Measurements from ENCODE around the gene PNKP. TPM values are rescaled to one million over a fixed set of nuclear protein-coding genes. Genes with fewer than 3 reads are reported as not detected.

PNKP gene
- total RNA-seq, 1 experiment from 2014 or later, result 141 TPM

DNA sequence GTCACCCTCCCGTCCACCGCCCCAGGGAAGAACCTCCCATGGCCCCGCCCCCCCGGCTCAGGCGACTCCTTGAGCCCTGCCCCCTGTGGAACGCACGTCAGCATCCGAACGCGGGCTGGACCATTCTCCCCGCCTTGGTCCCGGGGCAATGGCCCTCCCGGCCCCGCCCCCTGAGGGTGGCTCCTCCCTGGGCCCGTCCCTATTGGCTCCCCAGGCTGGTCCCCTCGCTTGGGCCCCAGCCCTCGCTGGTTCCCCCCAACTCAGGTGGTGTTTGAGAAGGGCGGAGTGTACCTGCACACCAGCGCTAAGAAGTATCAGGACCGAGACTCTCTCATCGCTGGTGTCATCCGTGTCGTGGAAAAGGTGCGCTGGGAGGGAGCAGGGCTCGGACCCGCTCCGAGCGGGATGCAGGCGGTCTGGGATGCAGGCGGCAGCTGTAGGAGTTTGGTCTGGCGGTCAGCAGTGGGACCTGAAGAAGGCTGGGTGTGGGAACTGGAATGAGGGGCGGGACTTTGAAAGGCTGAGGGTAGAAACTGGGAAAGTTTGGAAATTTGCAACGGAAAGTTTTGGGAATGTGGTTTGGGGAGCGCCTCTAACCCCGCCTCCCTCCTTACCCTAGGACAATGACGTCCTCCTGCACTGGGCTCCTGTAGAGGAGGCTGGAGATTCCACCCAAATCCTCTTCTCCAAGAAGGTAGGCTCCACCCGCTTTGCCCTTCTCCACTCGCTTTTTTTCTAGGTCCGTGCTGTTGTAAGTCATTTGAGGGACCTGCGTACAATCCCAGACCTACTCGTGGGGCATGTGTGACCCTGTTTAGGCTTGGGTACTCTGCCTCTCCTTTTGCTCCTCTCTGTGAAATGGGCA lies 10.7 kb upstream of the PNKP start:
- Histone ChIP-seq H3K4me3 (ENCODE audit: low read length) (peak overlapping the region; percentile 93), H2AFZ (ENCODE audit: low read length) (peak overlapping the region; percentile 93), H3K9ac (ENCODE audit: low read length) (peak overlapping the region; percentile 98), H3K27ac (ENCODE audit: low read length) (peak overlapping the region; percentile 91), H3K36me3 (ENCODE audit: low read depth, low read length) (peaks cover 18% of the 10 kb centered on the region), H3K4me1 (ENCODE audit: insufficient read depth, low read length) (peaks cover 26% of the 10 kb centered on the region), H3K79me2 (ENCODE audit: low read length) (peaks cover 41% of the 10 kb centered on the region), H3K9me2 (replicated peaks; ENCODE audit: low read length) (no peaks in the 10 kb centered on the region), H4K20me1 (ENCODE audit: low read length) (no peaks in the 10 kb centered on the region), H3K27me3 (ENCODE audit: low read length) (no peaks in the 10 kb centered on the region), H3F3A (ENCODE audit: low read length, unreplicated experiment) (no peaks in the 10 kb centered on the region), H3K4me2 (ENCODE audit: low read length) (peak overlapping the region; percentile 98), H3K9me3 (ENCODE audit: low read length) (no peaks in the 10 kb centered on the region)
- intact Hi-C loops (cut with micrococcal nuclease), result loop anchor here (1.0 to 5.0 kb wide), 4 partner anchors 9 to 201 kb away; partner anchors contain the start of genes ATF5, NUP62 and PRMT1
- DNase-seq (peak; percentile 99), ATAC-seq (peak; percentile 82)
- no TSS peak for BruUV-seq (replicated peaks)
- CTCF ChIA-PET, result no interaction called here
- POLR2A ChIA-PET (ENCODE audit: unreplicated experiment), result no interaction called here
- TF ChIP-seq, protein P1, sequence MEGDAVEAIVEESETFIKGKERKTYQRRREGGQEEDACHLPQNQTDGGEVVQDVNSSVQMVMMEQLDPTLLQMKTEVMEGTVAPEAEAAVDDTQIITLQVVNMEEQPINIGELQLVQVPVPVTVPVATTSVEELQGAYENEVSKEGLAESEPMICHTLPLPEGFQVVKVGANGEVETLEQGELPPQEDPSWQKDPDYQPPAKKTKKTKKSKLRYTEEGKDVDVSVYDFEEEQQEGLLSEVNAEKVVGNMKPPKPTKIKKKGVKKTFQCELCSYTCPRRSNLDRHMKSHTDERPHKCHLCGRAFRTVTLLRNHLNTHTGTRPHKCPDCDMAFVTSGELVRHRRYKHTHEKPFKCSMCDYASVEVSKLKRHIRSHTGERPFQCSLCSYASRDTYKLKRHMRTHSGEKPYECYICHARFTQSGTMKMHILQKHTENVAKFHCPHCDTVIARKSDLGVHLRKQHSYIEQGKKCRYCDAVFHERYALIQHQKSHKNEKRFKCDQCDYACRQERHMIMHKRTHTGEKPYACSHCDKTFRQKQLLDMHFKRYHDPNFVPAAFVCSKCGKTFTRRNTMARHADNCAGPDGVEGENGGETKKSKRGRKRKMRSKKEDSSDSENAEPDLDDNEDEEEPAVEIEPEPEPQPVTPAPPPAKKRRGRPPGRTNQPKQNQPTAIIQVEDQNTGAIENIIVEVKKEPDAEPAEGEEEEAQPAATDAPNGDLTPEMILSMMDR (conservative IDR thresholded peaks at IDR 0.05; ENCODE audit: low read depth, low read length), result no peak
- TF ChIP-seq EZH2phosphoT487 (IDR thresholded peaks at IDR 0.05; ENCODE audit: borderline replicate concordance, low read length), result no peak
- TF ChIP-seq EZH2 (IDR thresholded peaks at IDR 0.05; ENCODE audit: low read length, unreplicated experiment), result no peak

DNA sequence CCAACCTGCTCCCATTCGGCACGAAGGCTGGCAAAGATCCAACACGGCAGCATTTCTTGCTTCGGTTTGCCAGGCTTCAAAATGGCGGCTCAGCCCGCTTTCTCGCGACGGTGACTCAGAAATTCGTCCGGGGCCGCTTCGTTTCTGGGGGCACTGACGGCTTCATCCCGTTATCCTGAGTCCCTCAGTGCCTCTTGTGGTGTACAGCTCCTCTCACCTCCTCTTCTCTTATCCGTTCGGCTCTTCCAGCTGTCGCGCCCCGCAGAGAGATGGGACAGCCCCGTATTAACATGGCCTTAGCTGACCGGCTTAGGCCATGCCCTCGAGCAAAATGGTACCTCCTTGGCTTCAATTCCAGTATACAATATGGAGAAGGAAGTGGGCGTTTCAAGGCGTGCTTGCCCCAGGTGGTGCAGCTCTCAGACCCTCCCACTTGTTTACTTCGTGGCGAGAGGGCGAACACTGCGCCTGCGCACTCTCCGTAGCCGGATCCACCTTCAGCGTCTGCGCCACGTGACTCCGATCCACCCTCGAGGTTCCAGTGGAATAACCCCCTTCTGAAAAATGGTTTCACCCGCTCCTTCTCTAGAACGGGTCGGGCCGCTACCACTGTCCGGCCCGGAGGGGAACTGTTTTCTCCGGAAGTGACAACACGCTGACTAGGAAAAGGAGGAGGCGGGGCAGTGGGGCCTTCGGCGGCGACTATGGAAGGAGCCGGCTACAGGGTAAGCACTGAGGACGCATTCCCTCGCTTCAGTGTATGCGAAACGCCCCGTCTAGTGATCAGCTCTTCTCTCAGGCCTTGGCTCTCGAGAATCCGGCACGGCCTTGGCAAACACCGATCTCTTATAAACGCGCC lies 9.9 kb upstream of the PNKP start, which contains the start of the genes AKT1S1 and TBC1D17:
TSS of gene AKT1S1 (minus strand) at position 336 of the 859 bp plus-strand sequence. CDS start 4,060 bp downstream, outside the sequence.
TSS of gene TBC1D17 (plus strand) at position 683 of the 859 bp plus-strand sequence. CDS start at position 705, 22 bp downstream.
- TSS peak; percentile 58 for BruUV-seq (replicated peaks)
- intact Hi-C loops (cut with micrococcal nuclease), result loop anchor here (1.0 to 5.0 kb wide), 3 partner anchors 8 to 200 kb away; partner anchors contain the start of gene PRMT1
- peak within 1 kb of the TSS; percentile 93 for H2AFZ ChIP-seq (ENCODE audit: low read length)
- ChIA-PET POLR2A (ENCODE audit: unreplicated experiment) (no interaction called here), CTCF (interaction anchor here (0.9 kb wide), 1 partner anchor 12 kb away, joined by 3 read pairs; no protein-coding TSS in a partner anchor)
- ATAC-seq (peak; percentile 65), DNase-seq (peak; percentile 100)
- peaks cover 26% of the 10 kb centered on the region for H3K4me1 ChIP-seq (ENCODE audit: insufficient read depth, low read length)
- peak within 1 kb of the TSS; percentile 91 for H3K27ac ChIP-seq (ENCODE audit: low read length)
- TF ChIP-seq, protein P1 (conservative IDR thresholded peaks at IDR 0.05; ENCODE audit: low read depth, low read length), result no peak
- no peak for TF ChIP-seq EZH2 (IDR thresholded peaks at IDR 0.05; ENCODE audit: low read length, unreplicated experiment)
- no peak for TF ChIP-seq EZH2phosphoT487 (IDR thresholded peaks at IDR 0.05; ENCODE audit: borderline replicate concordance, low read length)
- H3K36me3 ChIP-seq (ENCODE audit: low read depth, low read length), result peaks cover 10% of the 10 kb centered on the region
- peak within 1 kb of the TSS; percentile 93 for H3K4me3 ChIP-seq (ENCODE audit: low read length)
- H3K79me2 ChIP-seq (ENCODE audit: low read length), result peaks cover 41% of the 10 kb centered on the region
- no peaks in the 10 kb centered on the region for H3K27me3 ChIP-seq (ENCODE audit: low read length)
- H3K9ac ChIP-seq (ENCODE audit: low read length), result peak within 1 kb of the TSS; percentile 98
- no peaks in the 10 kb centered on the region for H3F3A ChIP-seq (ENCODE audit: low read length, unreplicated experiment)
- H4K20me1 ChIP-seq (ENCODE audit: low read length), result no peaks in the 10 kb centered on the region
- no peaks in the 10 kb centered on the region for H3K9me2 ChIP-seq (replicated peaks; ENCODE audit: low read length)
- peak within 1 kb of the TSS; percentile 98 for H3K4me2 ChIP-seq (ENCODE audit: low read length)
- H3K9me3 ChIP-seq (ENCODE audit: low read length), result no peaks in the 10 kb centered on the region

Measured in PC-3 (cell line).